C1 segment of cervical spinal cord (tissue), 14 donors: Measurements from ENCODE around the gene ISYNA1.

Experiments used
- DNase-seq, 14 donors: peaks; one replicate each; lab custom pipeline; 2025; lab: John Stamatoyannopoulos, UW

Gene ISYNA1

GRCh38 chr19:18433015-18433691 is 4.8 kb downstream of the ISYNA1 start:
- no peak for DNase-seq

- no peak for DNase-seq
Measured at GRCh38 chr19:18432275-18433014, 5.5 kb downstream of the ISYNA1 start.

DNA sequence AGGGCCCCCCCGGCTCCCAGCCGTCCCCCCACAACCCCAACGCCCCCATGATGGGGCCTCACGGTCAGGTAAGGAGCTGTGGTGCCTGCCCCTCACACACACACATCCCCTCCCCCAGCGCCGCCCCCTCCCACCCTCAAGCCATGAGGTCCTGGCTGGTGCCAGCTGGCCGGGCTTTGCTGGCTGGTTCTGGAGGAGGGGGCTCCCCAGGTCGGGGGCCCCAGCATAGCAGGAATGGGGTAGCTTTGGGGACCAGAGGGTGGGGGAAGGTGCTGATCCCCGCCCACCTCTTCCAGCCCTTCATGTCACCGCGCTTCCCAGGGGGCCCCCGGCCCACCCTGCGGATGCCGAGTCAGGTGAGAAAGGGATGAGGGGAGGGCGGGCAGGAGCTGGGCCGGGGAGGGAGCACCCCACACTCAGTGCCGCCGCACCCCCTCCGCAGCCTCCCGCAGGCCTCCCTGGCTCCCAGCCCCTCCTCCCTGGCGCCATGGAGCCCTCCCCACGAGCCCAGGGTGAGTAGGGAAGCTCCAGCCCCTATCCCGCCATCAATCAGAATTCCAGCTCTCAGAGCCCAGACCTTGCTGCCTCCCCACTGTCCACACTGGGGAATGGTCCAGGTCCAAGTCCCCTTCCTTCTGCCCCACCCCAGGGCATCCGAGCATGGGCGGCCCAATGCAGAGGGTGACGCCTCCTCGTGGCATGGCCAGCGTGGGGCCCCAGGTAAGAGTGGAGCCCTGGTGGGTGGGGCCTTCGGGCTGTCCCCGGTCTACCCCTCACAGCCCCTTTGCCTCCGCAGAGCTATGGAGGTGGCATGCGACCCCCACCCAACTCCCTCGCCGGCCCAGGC is 6.4 kb downstream of the ISYNA1 start:
- no peak for DNase-seq

- DNase-seq, result no peak
Measured at GRCh38 chr19:18430417-18431144, 7.4 kb downstream of the ISYNA1 start.

DNA sequence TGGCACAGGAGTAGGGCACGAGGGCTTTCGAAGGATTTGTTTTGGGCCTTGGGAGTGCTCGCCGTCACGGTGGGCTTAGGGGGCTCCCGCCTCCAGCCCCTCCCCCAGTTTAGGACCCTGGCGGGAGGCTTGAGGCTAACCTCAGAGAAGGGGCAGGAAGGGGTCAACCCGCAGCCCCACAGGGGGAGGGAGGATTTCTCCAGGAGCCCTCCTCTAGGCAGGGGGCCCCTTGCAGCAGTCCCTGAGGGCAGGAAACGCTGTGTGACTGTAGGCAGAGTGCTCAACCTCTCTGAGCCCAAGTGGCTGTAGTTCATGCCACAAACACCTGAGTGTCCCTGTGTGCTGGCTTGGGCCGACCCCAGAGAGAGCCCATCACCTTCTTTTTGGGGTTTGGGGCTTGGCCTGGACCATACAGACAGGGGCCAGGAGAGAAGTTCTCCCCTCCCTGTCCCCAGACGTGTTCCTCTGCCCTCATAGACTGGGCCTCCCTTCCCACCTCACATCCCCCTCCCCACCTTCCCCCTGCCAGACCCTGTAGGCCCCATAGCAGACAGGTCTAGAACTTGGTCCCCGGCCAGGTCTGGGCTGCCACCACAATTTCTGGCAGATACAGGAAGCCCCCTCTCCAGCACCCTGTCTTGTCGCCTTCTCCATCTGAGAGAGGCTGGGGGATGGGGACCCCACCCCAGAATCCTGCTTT is 8.1 kb downstream of the ISYNA1 start:
- no peak for DNase-seq

DNA sequence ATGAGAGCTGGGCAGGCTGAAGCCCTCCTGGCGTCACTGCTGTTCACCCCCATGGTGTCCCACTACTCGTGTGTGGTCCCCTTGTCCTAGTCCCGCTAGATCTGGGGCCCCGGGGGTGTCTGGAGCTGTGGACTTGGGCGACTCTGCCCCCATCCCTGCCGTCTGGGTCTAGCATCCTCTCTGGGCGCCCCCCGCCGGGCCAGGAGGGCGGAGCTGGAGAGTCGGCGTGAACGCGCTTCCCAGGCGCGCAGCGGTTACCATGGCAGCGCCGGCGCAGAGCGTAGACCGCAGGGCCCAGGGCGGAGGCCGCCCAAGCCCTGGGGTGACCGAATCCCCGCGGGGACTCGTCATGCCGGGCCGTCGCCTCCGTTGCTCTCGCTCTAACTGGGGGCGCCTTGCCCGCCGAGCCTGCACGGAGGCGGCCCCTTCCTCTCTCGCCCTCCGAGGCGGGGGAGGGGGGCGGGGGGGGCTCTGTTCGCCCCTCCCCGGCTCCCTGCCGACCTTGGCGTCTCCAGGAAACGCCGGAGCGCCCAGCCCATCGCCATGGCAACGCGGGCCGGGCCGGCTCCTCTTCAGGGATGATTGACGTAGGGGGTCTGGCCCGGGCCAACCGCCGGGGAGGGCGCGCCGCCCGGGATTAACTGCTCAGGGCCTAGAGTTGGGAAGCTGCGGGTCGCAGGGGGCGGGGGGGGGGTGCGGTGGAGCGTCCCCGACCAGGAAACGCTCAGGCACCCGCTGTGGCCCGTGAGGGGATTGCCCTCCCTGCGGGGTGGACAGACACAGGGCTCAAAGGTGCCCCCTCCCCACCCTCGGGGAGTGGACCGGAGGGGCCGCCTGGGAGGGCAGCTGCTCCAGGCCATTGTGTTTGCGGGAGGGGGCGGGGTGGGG is 8.9 kb downstream of the ISYNA1 start:
- DNase-seq, result peak in 10 of 14 donors; percentile 23 to 81 (median 62)

- DNase-seq, result no peak
Measured at GRCh38 chr19:18428173-18428786, 9.7 kb downstream of the ISYNA1 start.

GRCh38 chr19:18427743-18428113 is 10.2 kb downstream of the ISYNA1 start:
- no peak for DNase-seq

DNA sequence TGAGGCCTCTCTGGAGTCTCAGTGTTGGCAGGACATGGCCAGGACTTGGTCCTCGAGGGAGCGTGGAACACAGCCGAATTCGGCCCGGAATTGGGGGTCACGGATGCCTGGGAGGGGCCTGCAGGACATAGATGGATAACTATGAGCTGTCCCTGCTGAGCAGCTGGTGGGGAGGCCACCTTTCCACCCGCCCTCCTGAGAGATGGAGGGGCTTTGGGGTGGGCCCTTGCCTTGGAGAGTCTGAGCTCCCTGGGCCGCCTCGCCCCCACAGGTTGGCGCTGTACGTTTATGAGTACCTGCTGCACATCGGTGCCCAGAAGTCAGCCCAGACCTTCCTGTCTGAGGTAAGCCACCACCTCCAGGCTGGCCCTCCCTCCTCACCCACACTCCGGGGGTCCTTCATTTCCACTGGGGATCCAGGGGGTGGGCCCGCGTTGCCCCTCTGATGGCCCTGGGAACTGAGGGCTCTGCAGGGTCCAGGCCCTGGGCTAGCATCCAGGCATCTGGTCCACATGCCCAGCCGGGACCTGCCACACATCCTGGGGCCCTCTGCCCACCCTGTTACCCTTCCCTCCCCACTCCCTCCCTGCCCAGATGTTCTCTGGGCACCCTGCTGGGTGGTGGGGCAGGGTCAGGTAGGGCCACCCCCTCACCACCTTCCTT is 10.7 kb downstream of the ISYNA1 start:
- no peak for DNase-seq

- no peak for DNase-seq
Measured at GRCh38 chr19:18426416-18426767, 11.5 kb downstream of the ISYNA1 start.

- peak in 3 of 14 donors; percentile 14 to 58 (median 21) for DNase-seq
Measured at GRCh38 chr19:18425515-18426415, 12.2 kb downstream of the ISYNA1 start.

DNA sequence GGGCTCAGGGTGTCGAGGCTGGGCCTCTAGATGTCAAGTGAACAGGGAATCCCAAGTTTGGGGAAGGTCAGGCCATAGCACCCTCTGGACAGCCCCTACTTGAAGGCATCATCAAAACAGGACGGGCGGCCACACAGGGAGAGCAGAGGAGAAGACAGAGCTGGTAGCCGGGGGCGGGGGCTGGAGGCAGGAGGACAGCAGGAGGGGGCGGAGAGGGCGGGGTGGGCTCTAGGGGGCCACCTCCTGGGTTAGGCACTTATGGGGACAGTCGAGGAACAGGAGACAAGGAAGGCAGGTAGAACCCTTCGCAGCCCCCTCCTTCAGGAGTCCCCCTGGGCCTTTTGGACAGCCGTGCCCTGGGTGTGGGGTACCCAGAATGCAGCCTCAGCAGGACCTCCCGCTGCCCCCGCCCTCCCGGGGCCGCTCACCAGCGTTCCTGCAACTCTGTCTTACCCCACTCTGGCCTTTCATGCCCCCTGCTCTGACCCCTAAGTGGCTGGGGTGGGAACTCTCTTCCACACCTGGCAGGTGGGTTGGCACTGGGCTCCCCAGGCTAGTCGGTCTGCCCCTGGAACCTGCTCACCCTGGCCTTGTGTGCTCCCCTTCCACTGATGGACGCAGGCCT is 12.9 kb downstream of the ISYNA1 start:
- DNase-seq, result no peak

- no peak for DNase-seq
Measured at GRCh38 chr19:18424122-18424889, 13.6 kb downstream of the ISYNA1 start.

- DNase-seq, result no peak
Measured at GRCh38 chr19:18423258-18424020, 14.5 kb downstream of the ISYNA1 start.

DNA sequence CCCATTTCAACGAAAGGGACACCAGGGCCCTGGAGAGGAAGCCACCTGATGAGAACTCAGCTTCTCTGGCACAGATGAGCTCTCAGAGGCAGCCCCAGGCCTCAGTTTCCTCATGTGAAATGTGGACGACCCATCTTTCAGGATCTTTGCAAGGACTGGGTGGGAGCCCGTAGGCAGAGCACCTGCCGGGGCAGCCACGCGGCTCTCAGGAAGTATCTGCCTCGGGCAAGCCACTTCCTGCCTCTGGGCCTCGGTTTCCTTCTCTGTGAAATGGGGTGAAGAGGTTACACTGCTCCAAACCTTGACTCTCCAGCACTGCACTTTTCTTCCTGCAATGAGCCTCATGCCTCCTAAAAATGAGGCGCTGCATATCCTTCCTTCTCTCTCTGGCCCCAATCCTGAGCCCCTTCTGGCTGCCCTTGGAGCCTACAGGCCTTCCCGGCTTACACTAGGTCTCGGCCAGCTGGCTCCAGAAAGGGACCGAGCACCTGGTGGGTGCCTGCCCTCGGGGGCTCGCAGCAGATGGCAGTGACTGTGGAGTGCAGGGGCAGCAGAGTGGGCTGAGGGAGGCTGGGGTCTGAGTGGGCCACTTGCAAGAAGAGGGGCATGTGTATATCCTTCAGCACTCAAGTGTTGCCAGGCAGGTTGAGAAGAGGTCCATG is 15.3 kb downstream of the ISYNA1 start:
- no peak for DNase-seq
